Activated effector memory CD4-positive, alpha-beta T cell treated with Interleukin-2 at 50 U/mL for 16 hours (primary cell): Measurements from ENCODE around the gene NUDT21.

ENCODE experiments used
- DNase-seq: peaks from one replicate; pipeline ENCODE4 v3.0.0-alpha.2; 2020

Gene NUDT21

GRCh38 chr16:56460101-56460500, 9.0 kb upstream of the NUDT21 start:
- no peak for DNase-seq

GRCh38 chr16:56457927-56458470, 6.9 kb upstream of the NUDT21 start:
- no peak for DNase-seq

GRCh38 chr16:56451753-56452689, 889 bp upstream of the NUDT21 start:
- no peak for DNase-seq

- no peak for DNase-seq
These were observed 702 bp downstream of the NUDT21 start for GRCh38 chr16:56450275-56450985.

- no peak for DNase-seq
These were observed 3.1 kb downstream of the NUDT21 start for GRCh38 chr16:56448005-56448404.

- no peak for DNase-seq
These were observed 3.8 kb downstream of the NUDT21 start for GRCh38 chr16:56447286-56447685.

- no peak for DNase-seq
These were observed 13.1 kb downstream of the NUDT21 start for GRCh38 chr16:56438038-56438437.

GRCh38 chr16:56436258-56436657, 14.9 kb downstream of the NUDT21 start:
- no peak for DNase-seq

- no peak for DNase-seq
These were observed 23.0 kb downstream of the NUDT21 start for GRCh38 chr16:56428091-56428490.

GRCh38 chr16:56426585-56426984, 24.5 kb downstream of the NUDT21 start:
- DNase-seq: no peak

GRCh38 chr16:56425439-56425832, 25.7 kb downstream of the NUDT21 start, which contains the start of gene AMFR:
Gene AMFR, minus strand, starts transcription at chr16:56425545. Its CDS starts 218 bp downstream, at chr16:56425327.
- peak; percentile 60 for DNase-seq

GRCh38 chr16:56424791-56425438, 26.2 kb downstream of the NUDT21 start:
- no peak for DNase-seq

GRCh38 chr16:56424404-56424764, 26.7 kb downstream of the NUDT21 start:
- DNase-seq: no peak

GRCh38 chr16:56423584-56424403, 27.3 kb downstream of the NUDT21 start:
- no peak for DNase-seq

- DNase-seq: no peak
These were observed 28.2 kb downstream of the NUDT21 start for GRCh38 chr16:56422896-56423441.

- DNase-seq: no peak
These were observed 29.0 kb downstream of the NUDT21 start for GRCh38 chr16:56421976-56422669.

GRCh38 chr16:56421313-56421712, 29.8 kb downstream of the NUDT21 start:
- no peak for DNase-seq

GRCh38 chr16:56420613-56421012, 30.5 kb downstream of the NUDT21 start:
- no peak for DNase-seq

- no peak for DNase-seq
These were observed 31.2 kb downstream of the NUDT21 start for GRCh38 chr16:56419740-56420548.

GRCh38 chr16:56417138-56417537, 34.0 kb downstream of the NUDT21 start:
- no peak for DNase-seq
